Lower lobe of right lung (tissue), 2 donors: ENCODE measurements around the gene SHC1. TPM values are rescaled to one million over a fixed set of nuclear protein-coding genes. Genes with fewer than 3 reads are reported as not detected.

Experiments used
- ATAC-seq, 2 donors: fragments of 200-7000 bp; cut with Tn5 transposase; one replicate each; pipeline ENCODE4 v1.9.1; 2020 to 2022; ENCODE audit warnings: mild to moderate bottlenecking in 2 of 2, moderate library complexity in 2 of 2
- DNase-seq: peaks from one replicate; pipeline ENCODE4 v3.0.0-alpha.2; 2020
- H3K27ac ChIP-seq: fragments of 200-600 bp; one replicate; pipeline ENCODE4 v1.8.0; 2022
- H3K27me3 ChIP-seq: fragments of 200-600 bp; one replicate; pipeline ENCODE4 v1.8.0; 2022; ENCODE audit warnings: low read depth
- H3K36me3 ChIP-seq: fragments of 200-600 bp; one replicate; pipeline ENCODE4 v1.8.0; 2022; ENCODE audit warnings: mild to moderate bottlenecking
- H3K4me1 ChIP-seq: fragments of 200-600 bp; one replicate; pipeline ENCODE4 v1.8.0; 2022
- H3K4me3 ChIP-seq: fragments of 200-600 bp; one replicate; pipeline ENCODE4 v1.8.0; 2022; ENCODE audit warnings: mild to moderate bottlenecking
- H3K9me3 ChIP-seq: fragments of 200-600 bp; one replicate; pipeline ENCODE4 v1.8.0; 2022
- intact Hi-C: fragments of 100-400 bp; cut with DNase I; formaldehyde crosslinking; loops from one replicate; pipeline ENCODE4 v1.11.0; 2022
- total RNA-seq: library from RNA; stranded (reverse); fragmentation: NEBNext Ultra II Directional; extraction: Animal tissue kit (Norgen Biotek cat#: 25700); gene quantifications from one replicate; pipeline ENCODE4 v1.2.1, GENCODE V29; 2021
- TF ChIP-seq, protein P1 (sequence below): fragments of 200-600 bp; IDR thresholded peaks from one replicate; pipeline ENCODE4 v1.8.0; 2022; ENCODE audit warnings: antibody characterized with exemption, mild to moderate bottlenecking
- donor health status: DM: no; HTN: yes; CAD: no; lungs with severe emphysema.

Gene SHC1
- total RNA-seq, 1 donor from 2014 or later = 94.8 TPM

DNA sequence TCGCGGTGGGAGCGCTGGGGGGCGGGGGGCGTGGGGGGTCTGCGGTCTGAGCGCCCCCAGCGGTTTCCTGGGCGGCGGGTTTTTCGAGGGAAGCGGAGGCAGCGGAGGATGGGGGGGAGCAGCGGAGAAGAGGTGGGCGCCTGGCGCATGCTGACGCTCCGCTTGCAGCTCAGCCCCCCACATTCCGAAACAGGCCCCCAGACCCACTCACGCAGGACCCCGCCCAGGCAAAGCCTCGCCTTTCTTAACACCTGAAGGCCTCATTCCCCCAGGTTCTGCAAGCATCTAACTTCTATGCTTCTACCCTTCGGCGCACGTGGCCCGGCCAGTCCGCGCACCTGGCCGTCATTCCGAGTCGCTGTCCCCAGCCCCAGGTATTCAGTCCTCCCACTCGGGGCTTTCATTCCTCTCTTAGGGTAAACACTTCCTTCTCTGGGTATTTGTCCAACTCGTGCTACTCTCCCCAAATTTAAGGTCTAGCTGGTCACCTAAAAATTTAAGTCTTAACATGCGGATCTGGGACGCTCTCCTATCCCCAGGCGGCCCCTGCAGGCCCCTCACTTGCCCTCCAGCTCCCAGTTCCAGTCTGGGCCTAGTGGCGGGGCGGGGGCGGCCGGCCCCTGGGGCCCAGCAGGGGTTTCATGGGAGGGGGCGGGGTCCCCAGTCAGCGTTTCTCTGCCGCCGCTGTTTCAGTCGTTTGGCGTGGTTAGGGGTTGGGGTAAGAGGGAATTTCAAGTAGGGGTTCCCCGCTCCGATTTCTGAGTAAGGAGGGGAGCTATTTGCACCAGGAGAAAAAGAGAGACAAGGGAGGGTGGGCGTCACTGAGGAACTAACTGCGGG is 29.2 kb upstream of the SHC1 start:
- TF ChIP-seq, protein P1, sequence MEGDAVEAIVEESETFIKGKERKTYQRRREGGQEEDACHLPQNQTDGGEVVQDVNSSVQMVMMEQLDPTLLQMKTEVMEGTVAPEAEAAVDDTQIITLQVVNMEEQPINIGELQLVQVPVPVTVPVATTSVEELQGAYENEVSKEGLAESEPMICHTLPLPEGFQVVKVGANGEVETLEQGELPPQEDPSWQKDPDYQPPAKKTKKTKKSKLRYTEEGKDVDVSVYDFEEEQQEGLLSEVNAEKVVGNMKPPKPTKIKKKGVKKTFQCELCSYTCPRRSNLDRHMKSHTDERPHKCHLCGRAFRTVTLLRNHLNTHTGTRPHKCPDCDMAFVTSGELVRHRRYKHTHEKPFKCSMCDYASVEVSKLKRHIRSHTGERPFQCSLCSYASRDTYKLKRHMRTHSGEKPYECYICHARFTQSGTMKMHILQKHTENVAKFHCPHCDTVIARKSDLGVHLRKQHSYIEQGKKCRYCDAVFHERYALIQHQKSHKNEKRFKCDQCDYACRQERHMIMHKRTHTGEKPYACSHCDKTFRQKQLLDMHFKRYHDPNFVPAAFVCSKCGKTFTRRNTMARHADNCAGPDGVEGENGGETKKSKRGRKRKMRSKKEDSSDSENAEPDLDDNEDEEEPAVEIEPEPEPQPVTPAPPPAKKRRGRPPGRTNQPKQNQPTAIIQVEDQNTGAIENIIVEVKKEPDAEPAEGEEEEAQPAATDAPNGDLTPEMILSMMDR = no peak
- Histone ChIP-seq H3K4me3 (peak overlapping the region; percentile 97), H3K27ac (peak overlapping the region; percentile 86), H3K36me3 (no peaks in the 10 kb centered on the region), H3K4me1 (peaks cover 42% of the 10 kb centered on the region), H3K27me3 (no peaks in the 10 kb centered on the region), H3K9me3 (no peaks in the 10 kb centered on the region)
- intact Hi-C loops = no loop called here
- ATAC-seq (no peak), DNase-seq (no peak)

DNA sequence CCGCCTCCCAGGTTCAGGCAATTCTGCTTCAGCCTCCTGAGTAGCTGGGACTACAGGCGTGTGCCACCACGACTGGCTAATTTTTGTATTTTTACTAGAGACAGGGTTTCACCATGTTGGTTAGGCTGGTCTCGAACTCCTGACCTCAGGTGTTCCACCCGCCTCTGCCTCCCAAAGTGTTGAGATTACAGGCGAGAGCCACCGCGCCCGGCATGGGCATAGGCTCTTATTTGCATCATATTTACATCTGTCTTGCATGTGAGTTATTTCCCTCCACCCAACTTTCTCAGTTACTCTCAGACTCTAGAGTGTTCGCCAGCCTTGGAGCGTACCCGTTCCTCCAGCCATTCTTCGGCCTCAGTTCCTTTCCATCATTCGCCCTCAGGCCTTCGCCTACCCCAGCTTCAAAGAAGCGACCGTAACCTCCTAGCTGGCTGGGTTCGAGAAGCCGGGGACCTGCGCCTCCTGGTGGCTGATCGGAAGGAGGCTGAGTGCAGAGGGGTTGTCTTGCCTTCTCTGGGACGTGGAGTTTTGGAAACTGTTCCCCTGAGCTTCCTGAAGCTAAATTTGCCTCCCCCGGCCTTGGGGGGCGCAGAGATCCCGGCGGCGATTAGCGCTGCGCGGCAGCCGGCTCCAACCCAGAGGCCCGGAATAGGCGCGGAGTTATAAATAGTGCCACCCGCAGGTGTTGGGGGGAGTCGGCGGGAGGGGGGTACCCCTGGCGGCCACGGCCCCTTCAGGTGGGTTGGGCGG is 28.4 kb upstream of the SHC1 start:
- H3K4me1 ChIP-seq = peaks cover 34% of the 10 kb centered on the region
- intact Hi-C loops = no loop called here
- no peaks in the 10 kb centered on the region for H3K9me3 ChIP-seq
- no peak for ATAC-seq
- H3K27me3 ChIP-seq = no peaks in the 10 kb centered on the region
- H3K4me3 ChIP-seq = peak overlapping the region; percentile 97
- DNase-seq = peak; percentile 79
- TF ChIP-seq, protein P1 = peak; percentile 87
- no peaks in the 10 kb centered on the region for H3K36me3 ChIP-seq
- peak overlapping the region; percentile 86 for H3K27ac ChIP-seq

DNA sequence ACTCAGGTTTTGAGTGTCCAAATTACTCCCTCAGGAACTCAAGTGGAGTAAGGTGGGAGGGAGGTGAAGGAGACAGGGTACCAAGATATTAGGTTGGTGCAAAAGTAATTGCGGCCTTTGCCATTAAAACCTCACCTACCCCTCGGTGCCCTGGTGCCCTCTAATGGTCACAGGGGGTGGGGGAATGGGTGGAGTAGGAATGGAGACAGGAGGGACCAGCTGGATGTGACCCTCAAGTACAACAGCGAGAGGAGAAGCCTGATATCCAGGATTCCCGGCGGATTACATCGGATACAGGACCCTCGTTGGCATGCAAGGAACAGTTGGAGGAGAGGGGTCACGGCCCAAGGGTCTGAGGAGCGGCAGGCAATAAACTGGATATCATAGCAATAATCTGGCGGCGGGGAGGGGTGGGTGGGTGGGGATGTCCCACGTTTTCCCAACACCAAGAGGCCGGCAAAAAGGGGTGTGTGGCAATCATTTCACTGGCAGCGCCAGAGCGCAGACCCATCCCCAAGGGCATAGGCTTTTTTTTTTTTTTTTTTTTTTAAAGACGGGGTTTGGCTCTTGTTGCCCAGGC is 27.7 kb upstream of the SHC1 start:
- no peak for DNase-seq
- H3K4me1 ChIP-seq = peaks cover 34% of the 10 kb centered on the region
- TF ChIP-seq, protein P1 = no peak

DNA sequence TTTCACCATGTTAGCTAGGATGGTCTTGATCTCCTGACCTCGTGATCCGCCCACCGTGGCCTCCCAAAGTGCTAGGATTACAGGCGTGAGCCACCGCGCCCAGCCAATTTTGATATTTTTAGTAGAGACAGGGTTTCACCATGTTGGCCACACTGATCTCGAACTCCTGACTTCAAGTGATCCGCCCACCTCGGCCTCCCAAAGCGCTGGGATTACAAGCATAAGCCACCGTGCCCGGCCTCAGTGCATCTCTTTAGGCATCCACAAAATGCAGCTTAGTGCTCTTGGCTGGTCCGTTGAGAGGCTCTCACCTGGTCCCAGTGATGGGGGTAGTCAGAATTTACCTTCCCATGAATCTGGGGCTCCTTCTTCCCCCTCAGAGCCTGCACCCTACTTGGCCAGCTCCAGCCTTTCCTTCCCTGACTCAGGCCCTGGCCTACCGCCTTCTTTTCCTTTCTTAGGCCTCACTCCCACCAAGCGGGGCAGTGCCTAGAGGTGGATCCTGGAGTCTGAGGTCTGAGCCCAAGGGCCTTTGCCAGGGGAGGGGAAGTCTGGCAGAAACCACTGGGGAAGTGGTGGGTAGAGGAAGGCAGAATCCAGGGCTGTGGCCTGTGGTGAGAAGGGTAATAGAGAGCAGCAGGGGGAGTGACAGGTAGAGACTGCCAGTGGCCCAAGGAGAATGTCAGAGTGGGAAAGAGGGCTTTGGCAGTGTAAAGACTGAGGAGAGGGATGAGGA is 26.6 kb upstream of the SHC1 start:
- Histone ChIP-seq H3K27me3 (no peaks in the 10 kb centered on the region), H3K27ac (no peak overlapping the region), H3K4me3 (no peak overlapping the region), H3K9me3 (no peaks in the 10 kb centered on the region), H3K36me3 (no peaks in the 10 kb centered on the region), H3K4me1 (peaks cover 34% of the 10 kb centered on the region)
- DNase-seq (no peak), ATAC-seq (no peak)
- intact Hi-C loops = no loop called here
- TF ChIP-seq, protein P1 = no peak

More for the DNA sequence above, 27.7 kb upstream of the SHC1 start:
- no peaks in the 10 kb centered on the region for H3K36me3 ChIP-seq
- intact Hi-C loops = no loop called here
- H3K4me3 ChIP-seq = no peak overlapping the region
- no peak for ATAC-seq
- no peak overlapping the region for H3K27ac ChIP-seq
- no peaks in the 10 kb centered on the region for H3K27me3 ChIP-seq
- H3K9me3 ChIP-seq = no peaks in the 10 kb centered on the region
